GM13976 (cell line): Measurements from ENCODE around the gene CTIF.

Experiments used
- DNase-seq: peaks from one replicate; pipeline ENCODE4 v3.0.0; 2012; ENCODE audit warnings: low spot score
- in situ Hi-C: fragments of 300-500 bp; cut with MboI; formaldehyde crosslinking; loops from one replicate; pipeline ENCODE4 v1.12.0; 2022; ENCODE audit warnings: low sequenced_read_pairs, mixed read lengths, inconsistent platforms; ENCODE audit not compliant: unreplicated experiment
- TF ChIP-seq, protein P1 (sequence below): IDR thresholded peaks from 2 replicates; pipeline ENCODE4 v1.5.1; 2012; ENCODE audit warnings: borderline replicate concordance, mild to moderate bottlenecking; ENCODE audit not compliant: insufficient read depth; ENCODE audit errors: extremely low read depth, missing control alignments, control extremely low read depth

The CTIF gene

DNA sequence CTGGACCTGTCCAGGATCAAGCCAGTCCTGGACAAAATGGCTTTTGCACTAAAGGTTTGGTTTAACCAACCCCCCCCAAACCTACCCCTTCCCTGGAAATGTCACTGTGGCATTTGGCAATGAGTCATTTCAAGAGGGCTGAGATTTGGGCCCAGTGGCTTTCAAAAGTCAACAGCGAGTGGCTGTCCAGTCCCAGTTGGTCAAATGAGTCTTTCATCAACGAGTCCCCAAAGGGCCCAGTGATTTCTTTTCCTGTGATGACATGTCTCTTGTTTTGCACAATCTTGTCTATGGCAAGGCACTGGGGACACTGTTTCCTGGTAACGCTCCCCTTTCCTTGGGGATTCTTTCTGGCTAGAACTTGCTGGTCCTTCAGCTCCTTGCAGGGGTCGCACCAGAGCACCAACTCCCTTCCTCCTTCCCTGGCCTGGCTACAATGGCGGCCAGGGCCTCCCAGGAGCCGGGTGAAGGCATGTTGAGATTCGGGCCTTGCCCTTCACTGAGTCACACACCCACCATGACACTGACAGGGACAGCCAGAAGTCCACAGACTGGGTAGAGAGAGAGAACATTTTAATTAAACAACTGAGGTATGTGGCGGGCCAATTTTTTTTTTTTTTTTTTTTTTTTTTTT lies 324.7 kb downstream of the CTIF start:
- DNase-seq = no peak
- TF ChIP-seq, protein P1, sequence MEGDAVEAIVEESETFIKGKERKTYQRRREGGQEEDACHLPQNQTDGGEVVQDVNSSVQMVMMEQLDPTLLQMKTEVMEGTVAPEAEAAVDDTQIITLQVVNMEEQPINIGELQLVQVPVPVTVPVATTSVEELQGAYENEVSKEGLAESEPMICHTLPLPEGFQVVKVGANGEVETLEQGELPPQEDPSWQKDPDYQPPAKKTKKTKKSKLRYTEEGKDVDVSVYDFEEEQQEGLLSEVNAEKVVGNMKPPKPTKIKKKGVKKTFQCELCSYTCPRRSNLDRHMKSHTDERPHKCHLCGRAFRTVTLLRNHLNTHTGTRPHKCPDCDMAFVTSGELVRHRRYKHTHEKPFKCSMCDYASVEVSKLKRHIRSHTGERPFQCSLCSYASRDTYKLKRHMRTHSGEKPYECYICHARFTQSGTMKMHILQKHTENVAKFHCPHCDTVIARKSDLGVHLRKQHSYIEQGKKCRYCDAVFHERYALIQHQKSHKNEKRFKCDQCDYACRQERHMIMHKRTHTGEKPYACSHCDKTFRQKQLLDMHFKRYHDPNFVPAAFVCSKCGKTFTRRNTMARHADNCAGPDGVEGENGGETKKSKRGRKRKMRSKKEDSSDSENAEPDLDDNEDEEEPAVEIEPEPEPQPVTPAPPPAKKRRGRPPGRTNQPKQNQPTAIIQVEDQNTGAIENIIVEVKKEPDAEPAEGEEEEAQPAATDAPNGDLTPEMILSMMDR = no peak
- in situ Hi-C loops = no loop called here

DNA sequence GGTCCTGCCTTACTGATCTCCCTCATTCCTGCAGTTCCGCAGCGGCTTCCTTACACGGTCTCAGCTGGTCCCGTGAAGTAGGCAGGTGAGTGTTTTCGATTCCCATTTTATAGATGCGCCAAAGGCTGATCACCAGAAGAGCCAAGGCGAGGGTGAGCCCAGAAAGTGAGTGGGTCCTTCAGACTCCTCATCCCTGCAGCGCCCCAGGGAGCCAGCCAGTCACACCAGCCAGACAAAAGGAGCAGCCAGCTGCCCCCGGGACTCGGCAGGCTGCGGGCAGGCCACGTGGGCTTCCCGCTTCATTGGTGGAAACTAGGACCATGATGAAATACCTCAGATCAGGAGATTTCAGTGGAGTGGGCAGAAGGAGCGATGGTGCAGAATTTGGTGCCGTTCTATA lies 326.0 kb downstream of the CTIF start:
- no peak for DNase-seq
- TF ChIP-seq, protein P1 = no peak
- in situ Hi-C loops = no loop called here

DNA sequence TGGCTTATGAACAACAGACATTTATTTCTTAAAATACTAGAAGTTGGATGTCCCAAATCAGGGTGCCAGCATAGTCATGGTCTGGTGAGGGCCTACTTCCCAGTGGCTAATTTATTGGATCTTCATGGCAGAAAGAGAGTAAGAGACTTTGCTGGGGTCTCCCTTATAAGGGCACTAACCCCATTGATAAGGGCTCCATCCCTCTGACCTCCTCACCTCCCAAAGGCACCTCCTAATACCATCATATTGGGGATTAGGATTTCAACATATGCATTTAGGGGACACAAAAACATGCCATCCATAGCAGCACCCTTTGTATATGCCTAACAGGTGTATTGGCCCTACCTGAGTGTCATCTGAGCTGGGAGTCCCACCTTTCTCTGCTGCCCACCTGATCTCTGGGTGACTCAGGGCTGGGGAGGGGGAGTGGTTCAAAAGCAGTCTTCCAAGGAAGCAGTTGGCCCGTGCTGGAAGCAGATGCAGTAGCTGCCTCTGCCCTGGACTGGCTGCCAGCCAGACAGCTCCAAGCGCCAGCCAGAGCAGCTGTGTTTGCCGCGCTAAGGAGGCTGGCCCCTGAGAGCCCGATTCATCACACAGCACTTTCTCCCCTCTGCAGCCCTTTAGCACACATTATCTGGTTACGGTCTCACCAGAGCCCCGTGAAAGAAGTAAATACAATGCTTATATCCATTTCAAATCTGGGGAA lies 327.4 kb downstream of the CTIF start:
- in situ Hi-C loops = no loop called here
- TF ChIP-seq, protein P1 = no peak
- DNase-seq = no peak

DNA sequence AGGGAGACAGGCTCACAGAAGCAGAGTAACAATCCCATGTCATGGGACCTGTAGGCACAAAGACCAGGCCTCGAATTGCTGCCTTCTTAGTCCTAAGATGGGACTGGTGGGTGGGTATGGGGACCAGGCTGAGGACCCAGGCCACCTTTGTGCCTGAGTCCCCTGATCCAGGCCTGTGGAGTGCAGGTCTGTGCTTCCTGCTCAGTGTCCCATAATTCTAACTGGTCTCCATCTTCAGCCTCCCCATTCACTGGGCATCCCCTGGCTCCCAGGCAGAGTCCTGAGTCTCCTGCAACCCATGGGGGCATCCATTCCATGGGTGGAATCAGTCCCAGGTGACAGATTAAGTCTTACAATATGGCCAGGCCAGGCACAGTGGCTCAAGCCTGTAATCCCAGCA lies 328.0 kb downstream of the CTIF start:
- in situ Hi-C loops = no loop called here
- TF ChIP-seq, protein P1 = no peak
- DNase-seq = no peak

DNA sequence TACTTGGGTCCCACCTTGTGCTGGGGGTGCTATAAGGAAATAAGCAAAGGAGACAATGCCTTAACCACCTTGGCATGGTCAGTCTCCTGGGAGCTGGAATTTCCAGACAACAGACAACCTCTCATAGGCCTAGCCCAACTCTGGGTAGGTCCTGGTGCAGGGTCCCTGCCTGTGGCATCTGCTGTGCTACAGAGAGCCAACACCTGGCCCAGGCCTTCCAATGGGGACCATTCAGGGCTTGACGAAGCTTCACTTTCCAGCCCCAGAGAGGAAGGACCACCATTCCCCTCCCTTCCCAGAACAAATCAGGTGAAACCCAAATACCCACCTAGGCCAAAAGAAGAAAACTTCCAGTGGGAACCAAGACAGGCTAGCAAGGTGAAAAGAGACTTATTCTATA lies 329.1 kb downstream of the CTIF start:
- in situ Hi-C loops = no loop called here
- no peak for DNase-seq
- TF ChIP-seq, protein P1 = no peak

DNA sequence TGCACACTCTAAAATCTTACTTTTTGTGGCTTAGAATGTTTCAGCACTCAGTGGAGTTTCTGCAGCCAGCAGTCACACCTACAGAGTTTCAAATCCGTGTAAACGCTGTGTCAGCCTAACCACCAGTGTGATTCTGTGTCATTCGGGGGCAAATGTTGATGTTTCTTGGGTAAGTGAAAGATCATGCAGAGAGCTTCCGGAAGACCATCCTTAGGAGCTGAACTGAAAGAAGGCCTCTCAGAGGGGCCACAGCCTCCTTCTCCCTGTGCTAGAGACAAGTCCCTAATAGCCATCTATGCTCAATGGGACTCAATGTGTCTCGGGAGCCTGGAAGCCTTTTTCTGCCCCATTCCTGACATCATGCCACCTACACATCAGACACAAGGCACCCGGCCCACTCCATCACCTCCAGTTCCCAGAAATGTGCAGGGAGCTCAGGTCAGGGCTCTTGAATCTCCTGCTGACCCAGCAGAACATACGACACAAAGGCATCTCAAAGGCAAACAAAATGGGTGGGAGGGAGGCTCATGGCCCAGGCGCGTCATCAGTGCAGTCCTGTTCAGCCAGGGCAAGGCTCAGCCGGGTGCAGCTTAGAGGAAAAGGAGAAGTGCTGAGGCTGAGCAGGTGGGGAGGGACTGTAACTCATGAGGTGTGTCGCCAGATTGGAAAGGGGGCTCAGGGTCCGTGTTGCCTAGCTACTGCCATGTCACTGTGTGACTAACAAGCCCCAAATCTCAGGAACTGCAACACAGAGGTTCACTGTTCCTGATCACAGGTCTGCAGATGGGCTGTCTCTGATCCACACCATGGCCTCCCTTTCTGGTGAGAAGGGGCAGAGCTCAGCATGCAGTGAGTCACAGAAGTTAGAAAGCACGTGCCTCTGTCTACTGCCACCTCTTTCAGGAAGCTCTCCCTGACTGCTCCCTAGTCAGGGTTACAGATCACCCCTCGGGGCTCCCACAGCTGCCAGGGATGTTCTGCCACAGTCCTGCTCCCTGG lies 329.9 kb downstream of the CTIF start:
- peak; percentile 86 for DNase-seq
- in situ Hi-C loops = no loop called here
- TF ChIP-seq, protein P1 = no peak
